Activated naive CD4-positive, alpha-beta T cell treated with anti-CD3 and anti-CD28 coated beads for 36 hours (primary cell): ENCODE measurements around the gene AKR1D1. TPM values are rescaled to one million over a fixed set of nuclear protein-coding genes. Genes with fewer than 3 reads are reported as not detected.
"Not testable (repeated sequence)": the region's sequence is repeated elsewhere in the genome, so short reads cannot be mapped to it uniquely, and the experiment has no call there.

Experiments
- CTCF ChIA-PET: fragments of 350-600 bp; sonication (Branson Sonifier 250); formaldehyde crosslinking; loops from one replicate; lab custom pipeline; 2021; ENCODE audit warnings: antibody characterized with exemption; lab: Charles Lee
- DNase-seq: peaks from one replicate; pipeline ENCODE4 v3.0.0-alpha.2; 2020
- H3K27ac Mint-ChIP-seq: one replicate; pipeline ENCODE4 v1.8.0; 2021; ENCODE audit warnings: mild to moderate bottlenecking, mixed read lengths
- H3K27me3 Mint-ChIP-seq: one replicate; pipeline ENCODE4 v1.8.0; 2021; ENCODE audit warnings: low read depth, mixed read lengths
- H3K36me3 Mint-ChIP-seq: one replicate; pipeline ENCODE4 v1.8.0; 2021; ENCODE audit warnings: low read depth, mixed read lengths
- H3K4me1 Mint-ChIP-seq: one replicate; pipeline ENCODE4 v1.8.0; 2021; ENCODE audit warnings: low read depth, mixed read lengths
- H3K4me3 Mint-ChIP-seq: one replicate; pipeline ENCODE4 v1.8.0; 2021; ENCODE audit warnings: mild to moderate bottlenecking, moderate library complexity, mixed read lengths
- H3K9me3 Mint-ChIP-seq: one replicate; pipeline ENCODE4 v1.8.0; 2021; ENCODE audit warnings: mixed read lengths
- intact Hi-C: fragments of 100-400 bp; cut with micrococcal nuclease; formaldehyde crosslinking; loops from one replicate; pipeline ENCODE4 v1.15.1; 2023
- total RNA-seq, 2 experiments: library from RNA; stranded (reverse); gene quantifications; one replicate each; pipeline ENCODE4 v1.2.3, GENCODE V29; 2021

AKR1D1 gene
- total RNA-seq, 2 experiments from 2014 or later: not detected

DNA sequence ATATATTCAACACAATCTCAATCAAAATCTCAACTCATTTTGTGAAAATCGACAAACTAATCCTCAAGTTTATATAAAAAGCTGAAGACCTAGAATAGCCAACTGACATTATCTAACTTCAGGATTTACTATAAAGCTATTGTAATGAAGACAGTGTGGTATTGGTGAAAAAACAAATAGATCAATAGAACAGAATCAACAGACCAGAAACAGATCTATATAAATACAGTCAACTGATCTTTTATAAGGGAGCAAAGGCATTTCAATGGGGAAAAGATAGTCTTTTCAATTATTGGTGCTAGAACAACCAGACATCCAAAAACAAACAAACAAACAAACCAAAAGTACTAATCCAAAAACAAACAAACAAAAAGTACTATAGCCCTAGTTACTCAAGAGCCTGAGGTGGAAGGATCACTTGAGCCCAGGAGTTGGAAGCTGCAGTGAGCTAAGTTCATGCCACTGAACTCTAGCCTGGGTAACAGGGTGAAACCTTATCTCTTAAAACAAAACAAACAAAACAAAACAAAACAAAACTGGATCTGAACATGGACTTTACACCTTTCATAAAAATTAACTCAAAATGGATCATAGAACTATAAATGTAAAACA is 26.6 kb upstream of the AKR1D1 start:
- Mint-ChIP-seq H3K9me3 (peaks cover 6% of the 10 kb centered on the region), H3K36me3 (no peaks in the 10 kb centered on the region), H3K27me3 (peaks cover 11% of the 10 kb centered on the region), H3K4me3 (no peak overlapping the region), H3K4me1 (no peaks in the 10 kb centered on the region), H3K27ac (no peak overlapping the region)
- DNase-seq: no peak
- CTCF ChIA-PET: no interaction called here
- intact Hi-C loops: no loop called here

DNA sequence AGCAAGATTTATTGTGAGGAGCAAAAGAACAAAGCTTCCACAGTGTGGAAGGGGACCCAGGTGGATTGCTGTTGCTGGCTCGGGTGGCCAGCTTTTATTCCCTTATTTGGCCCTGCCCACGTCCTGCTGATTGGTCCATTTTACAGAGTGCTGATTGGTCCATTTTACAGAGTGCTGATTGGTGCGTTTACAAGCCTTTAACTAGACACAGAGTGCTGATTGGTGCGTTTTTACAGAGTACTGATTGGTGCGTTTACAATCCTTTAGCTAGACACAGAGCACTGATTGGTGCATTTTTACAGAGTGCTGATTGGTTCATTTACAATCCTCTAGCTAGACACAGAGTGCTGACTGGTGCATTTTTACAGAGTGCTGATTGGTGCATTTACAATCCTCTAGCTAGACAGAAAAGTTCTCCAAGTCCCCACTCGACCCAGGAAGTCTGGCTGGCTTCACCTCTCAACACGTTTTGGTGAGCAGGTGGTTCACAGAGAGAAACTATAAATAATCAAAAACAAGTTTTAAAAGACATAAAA is 24.5 kb upstream of the AKR1D1 start:
- H3K36me3 Mint-ChIP-seq, intact Hi-C loops, H3K4me1 Mint-ChIP-seq, H3K27ac Mint-ChIP-seq, CTCF ChIA-PET, H3K4me3 Mint-ChIP-seq, H3K27me3 Mint-ChIP-seq, H3K9me3 Mint-ChIP-seq, DNase-seq: not testable (repeated sequence)

DNA sequence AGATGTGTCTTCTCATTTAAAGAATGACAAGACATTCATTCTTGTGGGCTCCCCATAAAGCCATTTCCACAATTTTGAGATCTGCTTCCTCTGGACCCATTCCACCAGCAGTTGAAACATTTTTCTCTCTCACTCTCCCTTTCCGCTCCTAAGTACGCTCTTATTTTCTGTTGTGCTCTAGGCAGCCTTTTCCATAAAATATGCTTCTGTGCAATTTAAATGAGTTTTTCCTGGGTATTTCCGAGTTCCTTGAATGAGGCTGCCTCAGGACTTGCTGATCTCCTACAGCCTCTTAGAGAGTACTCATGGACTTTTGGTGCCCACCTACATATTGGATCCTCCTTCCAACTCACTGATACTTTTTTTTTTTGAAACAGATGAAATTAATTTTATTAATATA is 23.6 kb upstream of the AKR1D1 start:
- no peak overlapping the region for H3K4me3 Mint-ChIP-seq
- CTCF ChIA-PET: no interaction called here
- peaks cover 6% of the 10 kb centered on the region for H3K9me3 Mint-ChIP-seq
- no peaks in the 10 kb centered on the region for H3K36me3 Mint-ChIP-seq
- H3K4me1 Mint-ChIP-seq: no peaks in the 10 kb centered on the region
- no peak for DNase-seq
- intact Hi-C loops: no loop called here
- H3K27ac Mint-ChIP-seq: no peak overlapping the region
- H3K27me3 Mint-ChIP-seq: peaks cover 7% of the 10 kb centered on the region

DNA sequence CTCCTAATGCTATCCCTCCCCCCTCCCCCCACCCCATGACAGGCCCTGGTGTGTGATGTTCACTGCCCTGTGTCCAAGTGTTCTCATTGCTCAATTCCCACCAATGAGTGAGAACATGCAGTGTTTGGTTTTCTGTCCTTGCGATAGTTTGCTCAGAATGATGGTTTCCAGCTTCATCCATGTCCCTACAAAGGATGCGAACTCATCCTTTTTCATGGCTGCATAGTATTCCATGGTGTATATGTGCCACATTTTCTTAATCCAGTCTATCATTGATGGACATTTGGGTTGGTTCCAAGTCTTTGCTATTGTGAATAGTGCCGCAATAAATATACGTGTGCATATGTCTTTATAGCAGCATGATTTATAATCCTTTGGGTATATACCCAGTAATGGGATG is 20.6 kb upstream of the AKR1D1 start:
- CTCF ChIA-PET, H3K27ac Mint-ChIP-seq, intact Hi-C loops, H3K27me3 Mint-ChIP-seq, DNase-seq, H3K36me3 Mint-ChIP-seq, H3K4me3 Mint-ChIP-seq, H3K9me3 Mint-ChIP-seq, H3K4me1 Mint-ChIP-seq: not testable (repeated sequence)

DNA sequence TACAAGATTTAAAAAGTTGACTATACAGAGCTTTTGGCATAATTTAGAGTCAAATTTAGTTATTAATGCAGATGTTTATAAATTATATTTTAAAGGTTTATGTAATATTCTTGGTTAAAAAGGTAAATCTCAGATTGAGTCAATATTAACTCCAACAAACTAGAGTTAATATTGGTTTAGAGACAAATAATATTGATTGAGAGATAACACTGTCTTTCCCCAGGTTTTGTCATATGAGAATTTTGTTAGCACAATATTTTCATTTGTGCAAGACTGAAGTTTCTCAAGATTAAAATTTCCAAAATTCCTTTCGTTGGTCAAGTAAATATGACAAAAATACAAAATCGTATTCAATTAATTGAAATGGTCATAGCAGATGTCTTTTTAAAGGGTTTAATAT is 12.9 kb upstream of the AKR1D1 start:
- CTCF ChIA-PET: no interaction called here
- no peak overlapping the region for H3K27ac Mint-ChIP-seq
- no peak for DNase-seq
- intact Hi-C loops: no loop called here
- H3K9me3 Mint-ChIP-seq: no peaks in the 10 kb centered on the region
- H3K4me1 Mint-ChIP-seq: no peaks in the 10 kb centered on the region
- H3K4me3 Mint-ChIP-seq: no peak overlapping the region
- H3K27me3 Mint-ChIP-seq: peaks cover 21% of the 10 kb centered on the region
- no peaks in the 10 kb centered on the region for H3K36me3 Mint-ChIP-seq

DNA sequence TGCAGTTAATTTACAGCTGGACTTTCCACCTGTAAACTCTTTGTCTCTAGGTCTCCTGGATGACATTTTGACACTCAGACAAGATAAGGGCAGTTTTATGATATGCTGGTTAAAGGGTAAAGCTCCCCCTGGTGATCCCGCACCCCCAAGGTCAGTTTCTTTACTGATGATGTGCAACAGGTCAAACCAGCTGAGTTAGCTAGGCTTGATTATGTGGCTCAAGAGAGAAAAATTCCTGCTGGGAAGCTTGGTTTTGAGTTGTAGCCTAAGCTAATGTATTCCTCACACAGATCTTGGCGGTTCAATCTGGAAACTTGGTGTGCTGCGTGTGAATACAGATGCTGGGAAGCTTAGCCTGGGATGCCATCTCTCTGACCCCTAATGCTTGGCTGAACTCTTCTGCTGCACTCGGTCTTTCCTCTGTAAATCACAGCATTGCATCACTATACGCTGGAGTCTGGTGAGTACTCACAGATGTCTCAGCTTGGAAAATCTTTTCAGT is 11.4 kb upstream of the AKR1D1 start:
- H3K36me3 Mint-ChIP-seq: no peaks in the 10 kb centered on the region
- no peaks in the 10 kb centered on the region for H3K9me3 Mint-ChIP-seq
- intact Hi-C loops: no loop called here
- CTCF ChIA-PET: interaction anchor here (1.0 kb wide), 1 partner anchor 674 kb away, joined by 3 read pairs; no protein-coding TSS in a partner anchor
- no peak for DNase-seq
- no peak overlapping the region for H3K27ac Mint-ChIP-seq
- H3K27me3 Mint-ChIP-seq: peaks cover 21% of the 10 kb centered on the region
- H3K4me1 Mint-ChIP-seq: no peaks in the 10 kb centered on the region
- no peak overlapping the region for H3K4me3 Mint-ChIP-seq

DNA sequence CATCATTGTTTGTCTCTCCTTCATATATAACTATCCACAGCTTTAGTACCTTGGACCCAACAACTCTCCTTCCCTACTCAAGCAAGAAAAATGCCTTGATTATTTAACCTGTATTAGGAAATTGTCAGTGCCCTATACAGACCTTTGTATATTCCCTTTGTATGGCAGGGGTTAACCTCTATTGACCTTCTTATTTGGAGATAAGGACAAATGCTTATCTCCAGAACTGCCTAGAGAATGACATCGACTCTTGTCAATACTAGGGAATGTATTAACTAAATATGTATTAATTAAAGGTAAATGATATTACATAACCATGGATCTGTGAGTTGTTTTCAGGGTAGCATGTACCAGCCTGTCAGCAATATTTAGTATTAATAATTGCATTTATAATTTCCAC is 10.4 kb upstream of the AKR1D1 start:
- no peaks in the 10 kb centered on the region for H3K9me3 Mint-ChIP-seq

DNA sequence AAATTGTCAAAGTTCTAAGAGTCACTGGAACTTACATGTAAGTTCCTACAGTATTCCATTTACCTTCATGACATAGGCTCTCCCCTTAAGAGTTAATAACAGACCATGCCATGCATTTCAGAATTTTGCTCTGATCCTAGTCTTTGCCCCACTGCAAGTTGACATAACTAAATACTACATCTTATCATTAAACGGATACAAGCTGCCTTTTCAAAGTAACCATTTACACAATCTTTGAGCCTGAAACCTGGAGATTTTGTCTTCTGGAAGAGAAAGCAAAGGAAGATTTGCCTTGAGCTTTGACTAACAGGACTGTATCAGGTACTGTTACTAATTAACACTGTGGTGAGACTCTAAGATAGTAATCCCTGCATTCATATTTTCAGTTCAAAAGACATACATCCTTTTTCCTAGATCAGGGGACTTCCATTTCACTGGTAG is 9.3 kb upstream of the AKR1D1 start:
- no peaks in the 10 kb centered on the region for H3K36me3 Mint-ChIP-seq
- H3K27me3 Mint-ChIP-seq: peaks cover 16% of the 10 kb centered on the region
- H3K9me3 Mint-ChIP-seq: no peaks in the 10 kb centered on the region
- intact Hi-C loops: no loop called here
- DNase-seq: no peak
- no peaks in the 10 kb centered on the region for H3K4me1 Mint-ChIP-seq
- no peak overlapping the region for H3K4me3 Mint-ChIP-seq
- H3K27ac Mint-ChIP-seq: no peak overlapping the region
- CTCF ChIA-PET: no interaction called here

More for the DNA sequence above, 10.4 kb upstream of the AKR1D1 start:
- Mint-ChIP-seq H3K27ac (no peak overlapping the region), H3K27me3 (peaks cover 21% of the 10 kb centered on the region), H3K4me3 (no peak overlapping the region), H3K36me3 (no peaks in the 10 kb centered on the region), H3K4me1 (no peaks in the 10 kb centered on the region)
- intact Hi-C loops: no loop called here
- no peak for DNase-seq
- CTCF ChIA-PET: no interaction called here

DNA sequence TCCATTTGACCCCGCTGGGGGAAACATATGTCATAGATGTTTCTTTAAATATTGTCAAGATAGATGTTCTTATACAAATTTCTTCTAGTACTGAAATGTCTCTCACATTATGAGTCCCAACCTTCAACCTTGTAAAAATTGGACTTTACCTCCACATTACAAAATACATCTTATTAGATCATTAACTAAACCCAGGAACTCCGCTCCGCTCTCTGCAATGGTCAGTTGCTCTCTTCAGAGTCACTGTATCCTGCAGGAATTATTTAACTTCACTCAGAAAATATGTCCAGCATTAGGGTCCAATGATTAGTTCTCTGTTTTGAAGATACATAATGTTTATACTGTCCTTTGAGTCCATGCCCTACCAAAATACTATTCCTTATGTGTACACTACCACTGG is 8.5 kb upstream of the AKR1D1 start:
- CTCF ChIA-PET: no interaction called here
- Mint-ChIP-seq H3K27me3 (peaks cover 16% of the 10 kb centered on the region), H3K27ac (no peak overlapping the region), H3K4me3 (no peak overlapping the region), H3K9me3 (no peaks in the 10 kb centered on the region), H3K36me3 (no peaks in the 10 kb centered on the region), H3K4me1 (no peaks in the 10 kb centered on the region)
- no peak for DNase-seq
- intact Hi-C loops: no loop called here

DNA sequence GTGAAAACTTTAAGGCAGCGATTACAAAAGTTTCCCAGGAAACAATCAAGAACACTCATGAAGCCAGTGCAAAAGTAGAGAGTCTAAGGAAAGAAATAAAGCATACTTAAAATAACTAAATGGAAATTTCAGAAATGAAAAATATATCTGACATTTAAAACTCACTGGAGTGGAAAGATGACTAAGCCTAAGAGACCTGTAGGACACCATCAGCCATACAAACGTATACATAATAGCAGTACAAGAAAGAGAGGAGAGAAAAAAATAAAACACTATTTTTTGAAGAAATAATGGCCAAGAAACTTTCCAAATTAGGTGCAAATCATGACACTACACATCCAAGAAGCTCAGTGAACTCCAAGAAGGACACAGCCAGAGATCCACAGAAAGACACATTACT is 5.4 kb upstream of the AKR1D1 start:
- Mint-ChIP-seq H3K27me3 (peaks cover 13% of the 10 kb centered on the region), H3K4me3 (no peak overlapping the region), H3K4me1 (no peaks in the 10 kb centered on the region), H3K36me3 (no peaks in the 10 kb centered on the region), H3K27ac (no peak overlapping the region), H3K9me3 (peaks cover 14% of the 10 kb centered on the region)
- DNase-seq: no peak
- CTCF ChIA-PET: interaction anchor here (0.6 kb wide), 1 partner anchor 56 kb away, joined by 4 read pairs; no protein-coding TSS in a partner anchor
- intact Hi-C loops: no loop called here

DNA sequence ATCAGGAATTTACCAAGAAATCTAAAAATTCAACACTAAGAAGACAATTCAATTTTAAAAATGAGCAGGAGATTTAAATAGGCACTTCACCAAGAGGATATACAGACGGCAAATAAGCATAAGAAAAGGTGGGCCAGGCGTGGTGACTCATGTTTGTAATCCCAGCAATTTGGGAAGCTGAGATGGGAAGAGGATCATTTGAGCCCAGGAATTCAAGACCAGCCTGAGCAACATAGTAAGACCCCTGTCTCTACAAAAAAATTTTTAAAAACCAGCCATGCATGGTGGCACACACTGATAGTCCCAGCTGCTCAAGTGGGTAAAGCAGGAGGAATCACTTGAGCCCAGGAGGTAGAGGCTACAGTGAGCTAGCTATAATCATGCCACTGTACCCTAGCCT is 3.5 kb upstream of the AKR1D1 start:
- Mint-ChIP-seq H3K36me3 (no peaks in the 10 kb centered on the region), H3K9me3 (peaks cover 20% of the 10 kb centered on the region), H3K4me3 (no peak overlapping the region), H3K4me1 (no peaks in the 10 kb centered on the region), H3K27me3 (peaks cover 9% of the 10 kb centered on the region), H3K27ac (no peak overlapping the region)
- CTCF ChIA-PET: no interaction called here
- intact Hi-C loops: no loop called here
- DNase-seq: no peak

DNA sequence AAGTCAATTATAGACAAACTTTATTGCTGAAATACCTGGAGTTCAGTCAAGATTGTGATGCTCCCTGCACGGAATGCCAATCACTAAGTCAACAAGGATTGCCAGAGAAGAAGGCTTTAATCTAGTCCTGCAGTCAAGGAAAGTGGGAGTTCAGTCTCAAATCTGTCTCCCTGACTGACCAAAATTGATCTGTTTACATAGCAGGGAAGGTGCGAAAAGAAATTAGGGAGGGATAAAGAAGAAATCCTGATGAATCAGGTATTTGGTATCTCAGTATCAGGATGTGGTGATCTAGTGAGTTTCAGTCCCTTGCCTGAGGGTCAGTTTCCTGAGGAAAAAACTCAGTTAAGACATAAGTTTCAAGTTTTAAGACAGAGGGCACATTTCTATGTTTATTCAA is 2.1 kb upstream of the AKR1D1 start:
- CTCF ChIA-PET: no interaction called here

DNA sequence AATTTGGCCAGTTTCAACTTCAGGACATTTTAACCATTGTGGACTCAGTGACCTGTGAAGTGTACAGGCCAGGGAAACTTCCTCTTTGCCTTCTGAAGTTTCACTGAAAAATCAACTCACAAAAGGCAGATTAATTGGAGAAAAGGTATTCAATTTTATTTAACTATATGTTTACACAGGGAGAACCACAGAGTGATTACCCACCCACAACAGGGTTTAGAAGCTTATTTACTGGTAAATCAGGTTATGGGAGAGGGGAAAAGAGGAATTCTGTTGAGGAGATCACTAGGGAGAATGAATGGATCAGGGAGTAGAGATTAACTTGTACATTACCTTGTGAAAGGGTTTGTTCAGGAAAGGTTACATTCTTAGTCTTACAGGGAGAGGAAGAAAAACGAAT is 1.7 kb upstream of the AKR1D1 start:
- Mint-ChIP-seq H3K36me3 (no peaks in the 10 kb centered on the region), H3K4me3 (no peak overlapping the region), H3K27me3 (peaks cover 10% of the 10 kb centered on the region), H3K4me1 (no peaks in the 10 kb centered on the region), H3K9me3 (peaks cover 20% of the 10 kb centered on the region), H3K27ac (no peak overlapping the region)
- CTCF ChIA-PET: no interaction called here
- no peak for DNase-seq
- intact Hi-C loops: no loop called here

More for the DNA sequence above, 2.1 kb upstream of the AKR1D1 start:
- H3K4me3 Mint-ChIP-seq: no peak overlapping the region
- DNase-seq: no peak
- H3K27ac Mint-ChIP-seq: no peak overlapping the region
- intact Hi-C loops: no loop called here
- H3K9me3 Mint-ChIP-seq: peaks cover 20% of the 10 kb centered on the region
- H3K4me1 Mint-ChIP-seq: no peaks in the 10 kb centered on the region
- peaks cover 10% of the 10 kb centered on the region for H3K27me3 Mint-ChIP-seq
- no peaks in the 10 kb centered on the region for H3K36me3 Mint-ChIP-seq
